CD4-positive, alpha-beta T cell treated with Interleukin-21 for 1 hour (primary cell): ENCODE data around the gene PDCD11.

Source experiments
- DNase-seq: peaks from one replicate; pipeline ENCODE4 v3.0.0-alpha.2; 2020

PDCD11 gene

GRCh38 chr10:103419101-103419500 is 22.7 kb downstream of the PDCD11 start:
- no peak for DNase-seq

- DNase-seq: no peak
Observed at GRCh38 chr10:103423748-103424147, 27.3 kb downstream of the PDCD11 start.

GRCh38 chr10:103427866-103428265 is 31.4 kb downstream of the PDCD11 start:
- no peak for DNase-seq

- no peak for DNase-seq
Observed at GRCh38 chr10:103428989-103429643, 32.7 kb downstream of the PDCD11 start.

- peak; percentile 16 for DNase-seq
Observed at GRCh38 chr10:103429647-103430046, 33.2 kb downstream of the PDCD11 start.

- DNase-seq: no peak
Observed at GRCh38 chr10:103431902-103432301, 35.5 kb downstream of the PDCD11 start.

- DNase-seq: no peak
Observed at GRCh38 chr10:103433858-103434257, 37.4 kb downstream of the PDCD11 start.

GRCh38 chr10:103439776-103440175 is 43.4 kb downstream of the PDCD11 start:
- DNase-seq: no peak

- no peak for DNase-seq
Observed at GRCh38 chr10:103440416-103440815, 44.0 kb downstream of the PDCD11 start.

GRCh38 chr10:103441206-103441605 is 44.8 kb downstream of the PDCD11 start:
- no peak for DNase-seq

GRCh38 chr10:103441611-103442010 is 45.2 kb downstream of the PDCD11 start:
- DNase-seq: no peak

GRCh38 chr10:103442031-103442461 is 45.6 kb downstream of the PDCD11 start:
- DNase-seq: no peak

- no peak for DNase-seq
Observed at GRCh38 chr10:103443475-103444185, 47.2 kb downstream of the PDCD11 start.

GRCh38 chr10:103444478-103444877 is 48.1 kb downstream of the PDCD11 start:
- DNase-seq: no peak

- DNase-seq: no peak
Observed at GRCh38 chr10:103445366-103445765, 48.9 kb downstream of the PDCD11 start.

- no peak for DNase-seq
Observed at GRCh38 chr10:103445767-103446567, 49.5 kb downstream of the PDCD11 start.

- DNase-seq: no peak
Observed at GRCh38 chr10:103447187-103447586, 50.8 kb downstream of the PDCD11 start.

GRCh38 chr10:103448746-103449145 is 52.3 kb downstream of the PDCD11 start:
- DNase-seq: no peak

GRCh38 chr10:103449208-103450144 is 53.0 kb downstream of the PDCD11 start:
- DNase-seq: no peak

GRCh38 chr10:103450201-103450695 is 53.8 kb downstream of the PDCD11 start:
- no peak for DNase-seq

GRCh38 chr10:103451091-103451813 is 54.8 kb downstream of the PDCD11 start:
- peak; percentile 55 for DNase-seq
